ENCODE data around the gene MACROD2. TPM values are rescaled to one million over a fixed set of nuclear protein-coding genes. Genes with fewer than 3 reads are reported as not detected.

Gene MACROD2
- polyA plus RNA-seq, 1 donor from 2014 or later, result 23.2 TPM

- no peaks in the 10 kb centered on the region for H4K20me1 ChIP-seq (ENCODE audit: insufficient read depth)
- TF ChIP-seq EZH2 (IDR thresholded peaks at IDR 0.05; ENCODE audit: borderline replicate concordance, insufficient read depth, low read length, poor library complexity, severe bottlenecking) (no peak), TAF1 (IDR thresholded peaks at IDR 0.05; ENCODE audit: low read depth) (no peak)
- no peak overlapping the region for H3K27ac ChIP-seq (ENCODE audit: low read length)
- no peaks in the 10 kb centered on the region for H3K9me3 ChIP-seq (ENCODE audit: low read length)
- H3K4me3 ChIP-seq (ENCODE audit: low read length), result no peak overlapping the region
- no peak overlapping the region for H2AFZ ChIP-seq (ENCODE audit: low read depth, low read length)
- no peak overlapping the region for H3K4me2 ChIP-seq (ENCODE audit: low read length)
- H3K9me2 ChIP-seq (ENCODE audit: insufficient read depth, low read length), result no peaks in the 10 kb centered on the region
- no peaks in the 10 kb centered on the region for H3K27me3 ChIP-seq (ENCODE audit: insufficient read depth, low read depth, low read length)
- H3K36me3 ChIP-seq (ENCODE audit: insufficient read depth, low read length), result no peaks in the 10 kb centered on the region
- H3F3A ChIP-seq (ENCODE audit: insufficient read depth, low read length, poor library complexity, severe bottlenecking), result no peaks in the 10 kb centered on the region
- H3K9ac ChIP-seq (ENCODE audit: low read length), result no peak overlapping the region
- no peaks in the 10 kb centered on the region for H3K79me2 ChIP-seq (replicated peaks; ENCODE audit: insufficient read depth, low read length)
Observed at GRCh38 chr20:15784020-15784419, 1788.7 kb downstream of the MACROD2 start.

GRCh38 chr20:15789079-15789478 lies 1793.8 kb downstream of the MACROD2 start:
- no peaks in the 10 kb centered on the region for H3K9me2 ChIP-seq (ENCODE audit: insufficient read depth, low read length)
- no peaks in the 10 kb centered on the region for H3K79me2 ChIP-seq (replicated peaks; ENCODE audit: insufficient read depth, low read length)
- no peaks in the 10 kb centered on the region for H3K27me3 ChIP-seq (ENCODE audit: insufficient read depth, low read depth, low read length)
- no peak overlapping the region for H2AFZ ChIP-seq (ENCODE audit: low read depth, low read length)
- H3K27ac ChIP-seq (ENCODE audit: low read length), result no peak overlapping the region
- TF ChIP-seq EZH2 (IDR thresholded peaks at IDR 0.05; ENCODE audit: borderline replicate concordance, insufficient read depth, low read length, poor library complexity, severe bottlenecking) (no peak), TAF1 (IDR thresholded peaks at IDR 0.05; ENCODE audit: low read depth) (no peak), MXI1 (conservative IDR thresholded peaks at IDR 0.05; ENCODE audit: poor library complexity, severe bottlenecking) (no peak), CTCF (IDR thresholded peaks at IDR 0.05; ENCODE audit: poor library complexity, severe bottlenecking) (no peak), REST (IDR thresholded peaks at IDR 0.05; ENCODE audit: borderline replicate concordance) (no peak), SMC3 (conservative IDR thresholded peaks at IDR 0.05; ENCODE audit: poor library complexity) (no peak), EP300 (conservative IDR thresholded peaks at IDR 0.05; ENCODE audit: poor library complexity, severe bottlenecking) (no peak), POLR2AphosphoS5 (IDR thresholded peaks at IDR 0.05) (no peak), RAD21 (conservative IDR thresholded peaks at IDR 0.05) (no peak)
- no peaks in the 10 kb centered on the region for H3F3A ChIP-seq (ENCODE audit: insufficient read depth, low read length, poor library complexity, severe bottlenecking)
- no peak overlapping the region for H3K4me3 ChIP-seq (ENCODE audit: low read length)
- no peak overlapping the region for H3K4me2 ChIP-seq (ENCODE audit: low read length)
- H4K20me1 ChIP-seq (ENCODE audit: insufficient read depth), result no peaks in the 10 kb centered on the region
- H3K36me3 ChIP-seq (ENCODE audit: insufficient read depth, low read length), result no peaks in the 10 kb centered on the region
- no peak overlapping the region for H3K9ac ChIP-seq (ENCODE audit: low read length)
- H3K9me3 ChIP-seq (ENCODE audit: low read length), result no peaks in the 10 kb centered on the region

- TF ChIP-seq POLR2AphosphoS5 (IDR thresholded peaks at IDR 0.05) (no peak), CTCF (IDR thresholded peaks at IDR 0.05; ENCODE audit: poor library complexity, severe bottlenecking) (no peak), MXI1 (conservative IDR thresholded peaks at IDR 0.05; ENCODE audit: poor library complexity, severe bottlenecking) (no peak), EP300 (conservative IDR thresholded peaks at IDR 0.05; ENCODE audit: poor library complexity, severe bottlenecking) (no peak), SMC3 (conservative IDR thresholded peaks at IDR 0.05; ENCODE audit: poor library complexity) (no peak), REST (IDR thresholded peaks at IDR 0.05; ENCODE audit: borderline replicate concordance) (no peak), RAD21 (conservative IDR thresholded peaks at IDR 0.05) (no peak), EZH2 (IDR thresholded peaks at IDR 0.05; ENCODE audit: borderline replicate concordance, insufficient read depth, low read length, poor library complexity, severe bottlenecking) (no peak), TAF1 (IDR thresholded peaks at IDR 0.05; ENCODE audit: low read depth) (no peak)
- Histone ChIP-seq H3K79me2 (replicated peaks; ENCODE audit: insufficient read depth, low read length) (no peaks in the 10 kb centered on the region), H3K4me3 (ENCODE audit: low read length) (no peak overlapping the region), H3K9ac (ENCODE audit: low read length) (no peak overlapping the region), H3K9me3 (ENCODE audit: low read length) (no peaks in the 10 kb centered on the region), H3K9me2 (ENCODE audit: insufficient read depth, low read length) (no peaks in the 10 kb centered on the region), H3F3A (ENCODE audit: insufficient read depth, low read length, poor library complexity, severe bottlenecking) (peaks cover 4% of the 10 kb centered on the region), H3K4me2 (ENCODE audit: low read length) (no peak overlapping the region), H3K27me3 (ENCODE audit: insufficient read depth, low read depth, low read length) (no peaks in the 10 kb centered on the region), H3K27ac (ENCODE audit: low read length) (no peak overlapping the region), H3K36me3 (ENCODE audit: insufficient read depth, low read length) (no peaks in the 10 kb centered on the region), H2AFZ (ENCODE audit: low read depth, low read length) (no peak overlapping the region), H4K20me1 (ENCODE audit: insufficient read depth) (no peaks in the 10 kb centered on the region)
Observed at GRCh38 chr20:15792855-15793254, 1797.5 kb downstream of the MACROD2 start.
